H4 (cell line): ENCODE data around the gene ZNF90. TPM values are rescaled to one million over a fixed set of nuclear protein-coding genes. Genes with fewer than 3 reads are reported as not detected.
"Not testable (repeated sequence)": the region's sequence is repeated elsewhere in the genome, so short reads cannot be mapped to it uniquely, and the experiment has no call there.

Source experiments
- DNase-seq: peaks from one replicate; pipeline ENCODE4 v3.0.0-alpha.2; 2015; ENCODE audit warnings: low spot score
- total RNA-seq: library from RNA; depleted of rRNA; stranded (reverse); fragments of >200 nt; shearing (Covaris generic); gene quantifications from 2 replicates; pipeline ENCODE4 v1.2.3, GENCODE V29; 2014; rRNA removed

Gene ZNF90
- total RNA-seq, 1 experiment from 2014 or later: 2.6 TPM

DNA sequence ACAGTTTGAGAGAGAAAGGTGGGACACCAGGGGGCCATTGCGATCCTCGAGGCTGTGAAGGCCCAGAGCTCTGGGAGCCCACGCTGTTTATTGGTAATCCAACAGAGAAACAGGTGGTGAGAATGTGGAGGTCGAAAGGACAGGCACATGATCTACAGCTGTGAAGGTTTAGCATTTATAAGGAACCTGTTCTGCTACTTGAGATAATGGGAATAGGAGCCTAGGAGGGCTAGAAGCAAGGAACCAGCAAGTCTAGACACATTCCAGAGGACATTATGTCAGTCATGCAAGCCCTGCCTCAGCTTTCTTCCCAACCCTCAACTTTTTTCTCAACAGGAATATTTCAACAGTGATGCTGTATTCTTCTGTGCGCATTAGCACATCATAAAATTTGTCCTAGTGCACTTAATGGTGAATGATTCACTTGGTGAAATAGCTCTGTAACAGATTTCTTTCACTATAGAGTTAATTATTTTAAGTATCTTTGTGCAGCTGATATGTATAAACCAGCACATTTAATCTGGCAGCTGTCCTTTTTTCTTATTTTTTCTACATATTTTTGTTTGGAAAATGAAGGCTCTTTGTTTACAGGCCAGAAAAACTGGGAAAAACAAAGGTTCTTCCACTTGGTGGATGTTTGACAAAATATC, 25.4 kb downstream of the ZNF90 start:
- DNase-seq: no peak

DNA sequence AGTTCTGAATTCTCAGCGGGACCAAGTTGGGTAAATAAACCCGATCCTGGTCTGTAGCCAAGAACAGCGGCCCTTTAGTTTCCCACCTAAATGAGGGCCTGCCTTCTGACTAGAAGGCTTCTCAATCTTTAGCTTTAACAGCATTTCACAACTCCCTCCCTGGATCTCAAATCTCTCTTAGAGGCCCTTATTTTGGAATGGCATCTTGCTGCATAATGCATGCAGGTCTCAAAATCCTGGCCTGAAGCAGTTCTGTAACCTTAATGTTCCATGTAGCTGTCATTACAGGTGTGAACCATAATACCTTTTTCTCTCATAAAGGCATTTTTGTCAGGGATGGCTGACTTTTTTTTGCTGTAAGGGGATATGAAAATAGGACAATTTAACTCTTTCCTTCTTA, 29.5 kb downstream of the ZNF90 start:
- no peak for DNase-seq

DNA sequence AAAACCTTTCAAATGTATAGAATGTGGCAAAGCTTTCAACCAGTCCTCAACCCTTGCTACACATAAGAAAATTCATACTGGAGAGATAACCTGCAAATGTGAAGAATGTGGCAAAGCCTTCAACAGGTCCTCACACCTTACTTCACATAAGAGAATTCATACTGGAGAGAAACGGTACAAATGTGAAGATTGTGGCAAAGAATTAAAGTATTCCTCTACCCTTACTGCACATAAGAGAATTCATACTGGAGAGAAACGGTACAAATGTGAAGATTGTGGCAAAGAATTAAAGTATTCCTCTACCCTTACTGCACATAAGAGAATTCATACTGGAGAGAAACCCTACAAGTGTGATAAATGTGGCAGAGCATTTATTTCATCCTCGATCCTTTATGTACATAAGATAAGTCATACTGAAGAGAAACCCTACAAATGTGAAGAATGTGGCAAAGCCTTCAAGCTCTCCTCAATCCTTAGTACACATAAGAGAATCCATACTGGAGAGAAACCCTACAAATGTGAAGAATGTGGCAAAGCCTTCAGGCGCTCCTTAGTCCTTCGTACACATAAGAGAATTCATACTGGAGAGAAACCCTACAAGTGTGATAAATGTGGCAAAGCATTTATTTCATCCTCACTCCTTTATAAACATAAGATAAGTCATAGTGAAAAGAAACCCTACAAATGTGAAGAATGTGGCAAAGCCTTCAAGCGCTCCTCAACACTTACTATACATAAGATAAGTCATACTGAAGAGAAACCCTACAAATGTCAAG, 40.5 kb downstream of the ZNF90 start:
- DNase-seq: not testable (repeated sequence)

DNA sequence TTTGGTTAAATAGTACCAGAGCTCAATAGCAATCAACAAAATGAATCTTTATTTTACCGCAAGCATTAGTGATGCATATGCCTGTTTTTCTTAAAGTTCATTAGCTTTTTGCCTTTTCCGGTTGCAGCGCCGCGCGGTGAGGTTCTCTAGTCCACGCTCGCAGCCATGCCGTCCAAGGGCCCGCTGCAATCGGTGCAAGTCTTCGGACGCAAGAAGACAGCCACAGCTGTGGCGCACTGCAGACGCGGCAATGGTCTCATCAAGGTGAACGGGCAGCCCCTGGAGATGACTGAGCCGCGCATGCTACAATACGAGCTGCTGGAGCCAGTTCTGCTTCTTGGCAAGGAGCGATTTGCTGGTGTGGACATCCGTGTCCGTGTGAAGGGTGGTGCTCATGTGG, 47.1 kb downstream of the ZNF90 start:
- no peak for DNase-seq

DNA sequence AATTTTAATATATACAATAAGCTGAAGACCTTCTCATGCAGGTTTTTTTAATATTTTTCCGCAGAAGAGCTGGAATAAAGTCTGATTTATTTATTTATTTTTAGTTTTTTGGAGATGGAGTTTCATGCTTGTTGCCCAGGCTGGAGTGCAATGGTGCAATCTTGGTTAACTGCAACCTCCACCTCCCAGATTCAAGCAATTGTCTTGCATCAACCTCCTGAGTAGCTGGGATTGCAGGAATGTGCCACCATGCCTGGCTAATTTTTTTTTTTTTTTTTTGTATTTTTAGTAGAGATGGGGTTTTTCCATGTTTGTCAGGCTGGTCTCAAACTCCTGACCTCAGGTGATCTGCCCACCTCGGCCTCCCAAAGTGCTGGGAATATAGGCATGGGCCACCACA, 55.1 kb downstream of the ZNF90 start:
- not testable (repeated sequence) for DNase-seq

DNA sequence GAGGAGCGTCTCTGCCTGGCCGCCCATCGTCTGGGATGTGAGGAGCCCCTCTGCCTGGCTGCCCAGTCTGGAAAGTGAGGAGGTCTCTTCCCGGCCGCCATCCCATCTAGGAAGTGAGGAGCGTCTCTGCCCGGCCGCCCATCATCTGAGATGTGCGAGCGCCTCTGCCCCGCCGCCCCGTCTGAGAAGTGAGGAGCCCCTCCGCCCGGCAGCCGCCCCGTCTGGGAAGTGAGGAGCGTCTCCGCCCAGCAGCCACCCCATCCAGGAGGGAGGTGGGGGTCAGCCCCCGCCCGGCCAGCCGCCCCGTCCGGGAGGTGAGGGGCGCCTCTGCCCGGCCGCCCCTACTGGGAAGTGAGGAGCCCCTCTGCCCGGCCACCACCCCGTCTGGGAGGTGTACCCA, 59.9 kb downstream of the ZNF90 start:
- DNase-seq: not testable (repeated sequence)

DNA sequence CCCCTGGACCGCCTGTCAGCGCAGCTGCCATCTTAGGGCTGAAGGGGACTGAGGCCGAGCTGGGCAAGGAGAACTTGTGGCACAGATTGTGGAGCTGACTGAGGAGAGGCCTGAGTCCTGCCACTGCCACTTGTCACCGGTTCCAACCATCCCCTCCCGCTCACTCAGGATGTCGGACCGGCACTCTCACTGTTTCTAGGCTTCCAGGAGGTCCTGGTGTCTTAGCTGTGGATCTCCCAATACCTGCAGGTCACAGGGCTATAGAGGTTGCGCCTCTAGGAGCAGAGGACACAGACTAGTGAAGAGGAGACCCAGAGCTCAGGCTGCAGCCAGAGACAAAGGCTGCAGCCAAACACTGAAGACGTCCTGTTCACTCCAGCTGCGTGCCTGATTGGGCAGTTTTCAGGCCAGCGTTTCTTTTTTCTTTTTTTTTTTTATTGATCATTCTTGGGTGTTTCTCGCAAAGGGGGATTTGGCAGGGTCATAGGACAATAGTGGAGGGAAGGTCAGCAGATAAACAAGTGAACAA, 73.9 kb downstream of the ZNF90 start:
- no peak for DNase-seq

DNA sequence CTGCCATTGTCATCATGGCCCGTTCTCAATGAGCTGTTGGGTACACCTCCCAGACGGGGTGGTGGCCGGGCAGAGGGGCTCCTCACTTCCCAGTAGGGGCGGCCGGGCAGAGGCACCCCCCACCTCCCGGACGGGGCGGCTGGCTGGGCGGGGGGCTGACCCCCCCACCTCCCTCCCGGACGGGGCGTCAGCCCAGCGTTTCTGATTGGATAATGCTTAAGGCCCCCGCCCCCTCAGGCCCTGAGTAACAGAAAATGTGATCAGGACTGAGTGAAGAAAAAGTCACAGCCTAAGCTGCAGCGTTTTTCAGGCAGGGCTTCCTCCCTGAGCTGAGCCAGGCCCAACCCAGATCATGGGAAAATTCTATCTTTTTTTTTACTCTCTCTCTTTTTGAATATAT, 74.7 kb downstream of the ZNF90 start:
- DNase-seq: not testable (repeated sequence)

DNA sequence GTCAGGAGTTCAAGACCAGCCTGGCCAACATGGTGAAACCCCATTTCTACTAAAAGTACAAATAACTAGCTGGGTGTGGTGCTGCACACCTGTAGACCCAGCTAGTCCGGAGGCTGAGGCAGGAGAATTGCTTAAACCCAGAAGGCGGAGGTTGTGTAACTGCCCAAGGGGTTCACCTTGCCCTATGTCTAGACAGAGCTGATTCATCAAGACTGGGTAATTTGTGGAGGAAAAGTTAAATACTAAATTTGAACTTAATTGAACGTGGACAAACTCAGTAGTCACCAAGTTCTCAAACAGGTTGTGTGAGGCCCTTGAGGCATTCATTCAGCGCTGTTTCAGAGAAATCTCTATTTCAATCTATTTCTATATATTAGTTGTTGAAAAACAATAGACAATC, 75.5 kb downstream of the ZNF90 start:
- DNase-seq: no peak

DNA sequence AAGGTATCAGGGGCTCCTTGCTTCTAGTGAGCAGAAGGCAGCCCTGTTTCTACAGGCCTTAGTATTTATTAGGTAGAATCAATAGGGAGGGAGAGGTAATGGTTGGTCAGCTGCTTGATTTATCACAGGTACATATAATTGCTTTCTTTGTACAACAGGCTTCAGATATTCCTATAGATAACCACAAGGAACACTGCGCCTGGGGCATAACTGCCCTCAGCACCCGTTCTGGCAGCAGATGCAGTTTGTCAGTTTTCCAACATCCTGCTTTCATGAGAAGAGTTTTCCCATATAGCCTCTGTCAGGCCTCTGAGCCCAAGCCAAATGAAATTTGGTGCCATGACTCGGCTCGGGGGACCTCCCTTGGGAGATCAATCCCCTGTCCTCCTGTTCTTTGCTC, 76.8 kb downstream of the ZNF90 start:
- DNase-seq: no peak

DNA sequence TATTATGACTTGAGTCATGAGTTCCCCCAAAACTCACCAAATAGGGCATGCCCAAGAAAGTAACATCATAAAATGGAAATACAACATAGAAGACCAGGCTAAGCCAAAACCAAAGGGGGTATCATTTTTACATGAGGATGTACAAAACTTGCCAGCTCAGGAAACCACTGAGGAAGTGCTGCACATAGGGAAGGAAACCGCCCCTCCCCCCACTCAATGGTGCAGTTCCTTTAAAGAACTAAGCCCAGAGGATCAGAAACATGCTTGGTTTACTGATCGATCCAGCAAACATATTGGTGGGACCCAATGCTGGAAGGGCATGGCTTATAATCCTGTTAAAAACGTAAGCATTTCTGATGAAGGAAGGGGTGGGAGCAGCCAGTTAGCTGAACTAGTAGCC, 85.0 kb downstream of the ZNF90 start:
- DNase-seq: no peak

DNA sequence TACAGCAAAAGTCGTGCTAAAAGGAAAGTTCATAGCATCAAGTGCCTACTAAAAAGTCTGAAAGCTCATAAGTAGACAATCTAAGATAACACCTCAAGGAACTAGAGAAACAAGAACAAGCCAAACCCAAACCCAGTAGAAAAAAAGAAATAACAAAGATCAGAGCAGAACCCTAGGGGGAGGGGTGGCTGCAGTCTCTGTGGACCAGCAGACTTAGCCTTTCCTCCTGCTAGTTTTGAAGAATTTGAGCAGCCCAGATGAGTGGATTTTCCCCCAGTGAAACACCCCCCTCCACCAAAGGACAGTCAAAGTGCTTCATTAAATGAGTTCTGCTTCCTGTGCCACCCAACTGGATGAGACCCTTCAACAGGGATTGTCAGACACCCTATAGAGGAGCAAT, 86.7 kb downstream of the ZNF90 start:
- DNase-seq: no peak

DNA sequence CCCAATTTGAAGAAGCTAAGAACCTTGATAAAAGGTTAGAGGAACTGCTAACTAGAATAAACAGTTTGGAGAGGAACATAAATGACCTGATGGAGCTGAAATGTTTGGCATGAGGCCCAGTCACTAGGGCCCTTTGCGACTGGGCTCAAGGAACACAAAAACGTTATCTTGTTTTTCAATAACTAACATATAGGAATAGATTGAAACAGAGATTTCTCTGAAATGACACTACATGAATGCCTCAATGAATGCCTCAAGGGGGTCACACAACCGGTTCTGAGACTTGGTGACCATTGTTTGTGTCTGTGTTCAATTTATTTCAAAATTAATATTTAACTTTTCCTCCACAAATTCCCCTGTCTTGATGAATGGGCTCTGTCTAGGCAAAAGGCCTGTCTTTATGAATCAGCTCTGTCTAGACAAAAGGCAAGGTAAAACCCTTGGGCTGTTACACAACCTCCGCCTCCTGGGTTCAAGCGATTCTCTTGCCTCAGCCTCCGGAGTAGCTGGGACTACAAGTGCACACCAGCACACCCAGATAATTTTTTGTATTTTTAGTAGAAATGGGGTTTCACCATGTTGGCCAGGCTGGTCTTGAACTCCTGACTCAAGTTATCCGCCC, 88.3 kb downstream of the ZNF90 start:
- no peak for DNase-seq

DNA sequence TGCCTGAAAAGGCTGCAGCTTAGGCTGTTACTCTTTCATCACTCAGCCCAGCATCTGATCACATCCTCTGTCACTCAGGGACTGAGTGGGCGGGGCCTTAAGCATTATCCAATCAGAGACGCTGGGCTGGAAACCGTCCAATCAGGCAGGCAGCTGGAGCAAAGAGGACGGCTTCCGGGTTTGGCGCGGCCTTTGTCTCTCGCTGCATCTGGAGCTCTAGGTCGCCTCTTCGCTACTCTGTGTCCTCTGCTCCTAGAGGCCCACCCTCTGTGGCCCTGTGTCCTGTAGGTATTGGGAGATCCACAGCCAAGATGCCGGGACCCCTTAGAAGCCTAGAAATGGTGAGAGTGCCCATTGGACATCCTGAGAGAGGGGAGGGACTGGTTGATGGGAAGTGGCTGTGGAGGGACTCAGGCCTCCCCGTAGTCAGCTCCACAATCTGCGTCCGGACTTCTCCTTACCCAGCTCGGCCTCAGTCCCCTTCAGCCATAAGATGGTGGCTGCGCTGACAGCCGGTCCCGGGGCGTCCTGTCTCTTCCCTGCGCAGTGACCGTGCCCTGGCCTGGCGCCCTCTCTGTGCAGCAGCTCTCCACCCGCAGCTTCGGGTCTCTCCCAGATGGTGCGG, 89.3 kb downstream of the ZNF90 start, which contains the start of gene ZNF486:
Gene ZNF486 (plus strand): TSS at position 195 of the 625 bp plus-strand sequence. CDS start 117 bp downstream, at position 312.
- DNase-seq: peak; percentile 96

DNA sequence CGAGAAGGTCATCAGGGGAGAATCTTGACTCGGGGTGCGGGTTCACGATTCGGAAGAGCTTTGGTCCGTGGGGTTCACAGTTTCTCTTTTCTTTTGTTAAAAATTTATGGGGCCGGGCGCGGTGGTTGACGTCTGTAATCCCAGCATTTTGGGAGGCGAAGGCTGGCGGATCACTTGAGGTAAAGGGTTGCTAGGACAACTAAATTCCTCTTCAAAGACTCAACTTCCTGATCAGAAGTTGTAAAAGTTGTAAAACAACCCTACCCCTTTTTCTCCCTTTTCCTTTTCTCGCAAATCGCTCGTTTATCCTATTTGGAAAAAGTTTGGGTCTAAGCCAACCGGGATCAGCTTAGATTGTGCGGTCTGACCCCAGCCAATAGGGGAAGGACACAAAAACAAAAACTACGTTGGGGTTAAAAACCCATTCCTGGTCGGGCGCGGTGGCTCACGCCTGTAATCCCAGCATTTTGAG, 89.9 kb downstream of the ZNF90 start:
- DNase-seq: no peak

Other genes starting within 250 kb of the ZNF90 start
- 2.6 and 5.7 TPM in 2 replicates for gene ZNF253, start 212.1 kb upstream of the ZNF90 start, total RNA-seq
- gene ZNF93, start 177.1 kb upstream of the ZNF90 start, total RNA-seq: 5.4 and 8.3 TPM in 2 replicates
- 2.1 and 15.0 TPM in 2 replicates for gene ZNF682, start 38.5 kb upstream of the ZNF90 start, total RNA-seq
- 7.5 and 12.0 TPM in 2 replicates for gene ZNF486, start 89.2 kb downstream of the ZNF90 start, total RNA-seq